ENCODE measurements around the gene CFAP100. TPM values are rescaled to one million over a fixed set of nuclear protein-coding genes. Genes with fewer than 3 reads are reported as not detected.

Gene CFAP100
- total RNA-seq, 3 donors from 2014 or later (not counting 1 experiment from before 2014, with no cell fraction given): not detected

DNA sequence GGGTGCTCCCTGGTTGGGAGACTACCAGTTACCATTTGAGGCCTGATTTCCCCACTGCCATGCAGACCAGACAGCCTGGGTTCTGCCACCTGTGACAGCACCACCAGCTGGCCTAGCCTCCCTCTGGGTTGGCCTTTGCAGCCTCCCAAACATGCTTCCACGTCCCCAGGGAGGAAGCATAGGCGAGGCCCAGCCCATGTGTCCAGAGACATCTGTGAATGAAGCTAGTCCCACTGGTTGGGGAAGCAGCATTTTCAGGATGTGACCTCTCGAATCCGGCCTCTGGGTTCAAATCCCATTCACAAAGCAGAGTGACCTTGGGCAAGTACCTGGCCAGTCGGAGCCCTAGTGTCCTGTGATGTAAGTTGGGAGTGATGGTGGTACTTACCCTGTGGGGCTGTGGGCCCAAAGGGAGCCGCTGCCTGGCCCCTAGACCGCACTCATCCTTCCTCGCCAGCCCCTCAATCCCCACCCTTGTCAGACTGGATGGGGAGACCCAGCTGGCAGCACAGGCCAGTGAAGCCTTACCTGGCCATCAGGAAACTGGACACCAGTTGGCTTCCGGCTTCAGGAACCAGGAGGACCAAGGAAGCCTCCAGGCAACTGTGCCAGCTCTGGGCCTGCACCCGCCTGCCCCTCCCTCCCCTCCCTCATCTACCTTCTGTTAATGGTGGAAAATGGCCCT is 43.5 kb upstream of the CFAP100 start:
- H3K4me1 Mint-ChIP-seq: peaks cover 8 to 11% of the 10 kb centered on the region in 2 donors
- peaks cover 12 to 16% of the 10 kb centered on the region in 2 donors for H3K27me3 Mint-ChIP-seq (ENCODE audit: low read depth in 2 of 2)
- DNase-seq (no peak), ATAC-seq (no peak)
- H3K9me3 Mint-ChIP-seq: no peaks in the 10 kb centered on the region
- 90% methylated on average over 10 of the region's 10 CpGs for WGBS (ENCODE audit: insufficient coverage)
- Histone ChIP-seq H3K4me3 (ENCODE audit: low read length) (no peak overlapping the region), H3K27me3 (ENCODE audit: control insufficient read depth, insufficient read depth, low read length) (peaks cover 9% of the 10 kb centered on the region), H3K4me1 (ENCODE audit: control insufficient read depth, insufficient read depth, low read length) (peaks cover 10% of the 10 kb centered on the region), H3K36me3 (ENCODE audit: control insufficient read depth, insufficient read depth, low read length) (no peaks in the 10 kb centered on the region), H3K9me3 (ENCODE audit: control insufficient read depth, insufficient read depth, low read length) (no peaks in the 10 kb centered on the region), H3K27ac (ENCODE audit: low read length) (no peak overlapping the region)
- intact Hi-C loops (cut with micrococcal nuclease): no loop called here
- no peak overlapping the region for H3K4me3 Mint-ChIP-seq
- no peak overlapping the region for H3K27ac Mint-ChIP-seq
- no peaks in the 10 kb centered on the region for H3K36me3 Mint-ChIP-seq
- TF ChIP-seq, protein P1, sequence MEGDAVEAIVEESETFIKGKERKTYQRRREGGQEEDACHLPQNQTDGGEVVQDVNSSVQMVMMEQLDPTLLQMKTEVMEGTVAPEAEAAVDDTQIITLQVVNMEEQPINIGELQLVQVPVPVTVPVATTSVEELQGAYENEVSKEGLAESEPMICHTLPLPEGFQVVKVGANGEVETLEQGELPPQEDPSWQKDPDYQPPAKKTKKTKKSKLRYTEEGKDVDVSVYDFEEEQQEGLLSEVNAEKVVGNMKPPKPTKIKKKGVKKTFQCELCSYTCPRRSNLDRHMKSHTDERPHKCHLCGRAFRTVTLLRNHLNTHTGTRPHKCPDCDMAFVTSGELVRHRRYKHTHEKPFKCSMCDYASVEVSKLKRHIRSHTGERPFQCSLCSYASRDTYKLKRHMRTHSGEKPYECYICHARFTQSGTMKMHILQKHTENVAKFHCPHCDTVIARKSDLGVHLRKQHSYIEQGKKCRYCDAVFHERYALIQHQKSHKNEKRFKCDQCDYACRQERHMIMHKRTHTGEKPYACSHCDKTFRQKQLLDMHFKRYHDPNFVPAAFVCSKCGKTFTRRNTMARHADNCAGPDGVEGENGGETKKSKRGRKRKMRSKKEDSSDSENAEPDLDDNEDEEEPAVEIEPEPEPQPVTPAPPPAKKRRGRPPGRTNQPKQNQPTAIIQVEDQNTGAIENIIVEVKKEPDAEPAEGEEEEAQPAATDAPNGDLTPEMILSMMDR (IDR thresholded peaks at IDR 0.05): no peak

DNA sequence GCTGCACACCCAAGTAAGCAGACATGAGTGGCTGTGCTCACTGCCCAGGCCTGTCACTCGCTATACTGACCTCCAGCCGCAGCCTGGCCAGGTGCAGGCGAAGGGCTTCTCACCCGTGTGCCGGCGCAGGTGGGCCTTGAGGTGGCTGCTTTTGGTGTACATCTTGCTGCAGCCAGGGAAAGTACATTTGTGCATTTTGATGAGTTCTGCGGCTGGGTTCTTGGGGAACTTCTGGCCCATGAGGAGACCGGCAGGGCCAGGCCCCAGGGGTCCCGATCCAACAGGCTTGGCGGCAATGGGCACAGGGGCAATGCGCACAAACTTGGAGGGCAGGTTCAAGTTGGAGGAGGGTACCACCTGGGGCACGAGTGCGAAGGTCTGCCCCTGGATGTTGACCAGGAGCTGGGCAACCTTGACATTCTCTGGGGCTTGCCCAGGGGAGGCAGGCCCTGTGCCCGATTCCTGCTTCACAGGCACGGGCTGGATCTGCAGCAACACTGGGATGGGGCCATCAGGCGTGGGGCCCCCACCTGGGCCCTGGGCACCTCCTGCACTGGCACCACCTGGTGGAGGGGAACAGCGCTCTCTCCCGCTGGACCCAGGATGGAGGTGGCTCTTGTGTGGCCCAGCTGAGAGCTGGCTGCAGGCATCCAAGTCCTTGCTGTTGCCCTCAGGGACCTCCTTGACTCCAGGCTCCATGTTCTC is 42.8 kb upstream of the CFAP100 start:
- Histone ChIP-seq H3K27ac (ENCODE audit: low read length) (no peak overlapping the region), H3K9me3 (ENCODE audit: control insufficient read depth, insufficient read depth, low read length) (no peaks in the 10 kb centered on the region), H3K27me3 (ENCODE audit: control insufficient read depth, insufficient read depth, low read length) (peaks cover 12% of the 10 kb centered on the region), H3K4me3 (ENCODE audit: low read length) (no peak overlapping the region), H3K36me3 (ENCODE audit: control insufficient read depth, insufficient read depth, low read length) (no peaks in the 10 kb centered on the region), H3K4me1 (ENCODE audit: control insufficient read depth, insufficient read depth, low read length) (peaks cover 15% of the 10 kb centered on the region)
- ATAC-seq: no peak
- Mint-ChIP-seq H3K36me3 (no peaks in the 10 kb centered on the region), H3K9me3 (no peaks in the 10 kb centered on the region), H3K4me1 (peaks cover 11 to 15% of the 10 kb centered on the region in 2 donors), H3K27ac (no peak overlapping the region), H3K4me3 (no peak overlapping the region), H3K27me3 (ENCODE audit: low read depth in 2 of 2) (peaks cover 16 to 19% of the 10 kb centered on the region in 2 donors)
- intact Hi-C loops (cut with micrococcal nuclease): no loop called here
- no peak for DNase-seq
- WGBS (ENCODE audit: insufficient coverage): 93% methylated on average over 18 of the region's 18 CpGs
- TF ChIP-seq, protein P1 (IDR thresholded peaks at IDR 0.05): no peak

DNA sequence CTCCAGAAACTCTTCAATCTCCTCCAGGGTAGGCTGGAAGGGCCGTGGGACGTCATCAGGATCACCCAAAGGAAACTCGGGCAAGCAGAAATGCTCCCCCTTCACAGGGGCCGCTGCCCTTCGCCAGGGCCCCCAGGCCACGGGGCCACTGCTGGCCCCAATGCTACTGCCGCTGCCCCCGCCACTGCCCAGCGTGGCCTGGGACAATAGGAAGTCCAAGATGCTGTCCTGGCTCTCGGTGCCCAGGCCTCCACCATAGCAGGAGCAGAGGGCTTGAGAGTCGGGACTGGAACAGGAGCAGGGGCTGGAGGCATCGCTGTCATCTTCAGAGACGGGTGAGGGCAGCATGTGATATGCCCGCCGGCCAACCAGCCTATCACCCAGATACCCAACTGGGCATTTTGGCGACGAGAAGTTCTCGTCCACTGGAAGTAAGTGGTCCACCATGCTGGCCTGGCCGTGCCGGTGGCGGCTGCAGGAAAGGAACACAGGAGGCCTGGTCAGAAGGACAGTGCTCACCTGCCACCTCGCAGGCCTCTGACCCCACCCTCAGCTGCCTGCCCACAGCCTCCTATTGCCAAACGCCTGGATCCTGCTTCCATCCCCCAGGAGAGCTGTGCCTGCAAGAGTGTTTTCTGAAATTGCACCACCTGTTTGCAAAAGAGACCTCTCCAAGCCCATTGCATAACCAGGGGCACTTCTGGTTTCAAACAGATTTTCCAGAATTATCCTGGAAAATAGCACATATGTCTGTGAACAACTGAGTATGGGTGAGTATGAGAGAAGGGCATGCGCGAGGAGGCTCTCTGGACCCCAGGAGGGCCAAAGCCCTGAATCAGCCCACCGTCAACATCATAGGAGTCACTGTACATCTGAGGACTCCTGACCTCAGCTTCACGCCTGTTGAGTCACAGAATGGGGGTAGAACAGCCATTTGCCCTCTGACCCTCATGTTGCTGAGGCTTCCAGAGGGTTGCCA is 41.9 kb upstream of the CFAP100 start:
- H3K36me3 ChIP-seq (ENCODE audit: control insufficient read depth, insufficient read depth, low read length): no peaks in the 10 kb centered on the region
- no peak overlapping the region for H3K27ac Mint-ChIP-seq
- intact Hi-C loops (cut with micrococcal nuclease): no loop called here

More for the DNA sequence above, 41.9 kb upstream of the CFAP100 start:
- 91% methylated on average over 27 of the region's 27 CpGs for WGBS (ENCODE audit: insufficient coverage)
- Histone ChIP-seq H3K4me3 (ENCODE audit: low read length) (no peak overlapping the region), H3K4me1 (ENCODE audit: control insufficient read depth, insufficient read depth, low read length) (peaks cover 18% of the 10 kb centered on the region), H3K27ac (ENCODE audit: low read length) (no peak overlapping the region), H3K9me3 (ENCODE audit: control insufficient read depth, insufficient read depth, low read length) (no peaks in the 10 kb centered on the region), H3K27me3 (ENCODE audit: control insufficient read depth, insufficient read depth, low read length) (peaks cover 12% of the 10 kb centered on the region)
- ATAC-seq (no peak), DNase-seq (no peak)
- Mint-ChIP-seq H3K9me3 (no peaks in the 10 kb centered on the region), H3K4me1 (peaks cover 15 to 20% of the 10 kb centered on the region in 2 donors), H3K36me3 (no peaks in the 10 kb centered on the region), H3K27me3 (ENCODE audit: low read depth in 2 of 2) (peaks cover 16% of the 10 kb centered on the region in 2 donors), H3K4me3 (no peak overlapping the region)
- TF ChIP-seq, protein P1 (IDR thresholded peaks at IDR 0.05): no peak

All from natural killer cell (primary cell).